Naive thymus-derived CD4-positive, alpha-beta T cell (primary cell): ENCODE measurements around the gene ZP2. TPM values are rescaled to one million over a fixed set of nuclear protein-coding genes. Genes with fewer than 3 reads are reported as not detected.
A peak's percentile ranks its signal among the peaks of the same experiment; 100 is the strongest.
"Not testable (repeated sequence)": the region's sequence is repeated elsewhere in the genome, so short reads cannot be mapped to it uniquely, and the experiment has no call there.

Experiments
- ATAC-seq: fragments of 150-1000 bp; cut with Tn5 transposase; 2 replicates; pipeline ENCODE4 v1.10.0; 2021; ENCODE audit warnings: mild to moderate bottlenecking, moderate library complexity
- CTCF ChIA-PET: fragments of 350-600 bp; sonication (Branson Sonifier 250); formaldehyde crosslinking; loops from one replicate; lab custom pipeline; 2021; ENCODE audit warnings: antibody characterized with exemption; lab: Charles Lee
- POLR2A ChIA-PET: fragments of 350-600 bp; sonication (Branson Sonifier 250); formaldehyde crosslinking; loops from one replicate; lab custom pipeline; 2021; ENCODE audit warnings: antibody characterized with exemption, inconsistent platforms; lab: Charles Lee
- DNase-seq, 9 donors: peaks; one replicate each; pipeline versions ENCODE4 v3.0.0 to v3.0.0-alpha.2; 2020 to 2022; ENCODE audit warnings: mixed read lengths in 1 of 9
- H3K27ac ChIP-seq: one replicate; pipeline ENCODE4 v1.7.0; 2013; ENCODE audit warnings: mild to moderate bottlenecking, low read depth, low read length, moderate library complexity
- H3K27me3 ChIP-seq, 2 donors: one replicate each; pipeline ENCODE4 v1.7.0; 2013; ENCODE audit warnings: low read length in 2 of 2, mild to moderate bottlenecking in 2 of 2, moderate library complexity in 2 of 2; ENCODE audit not compliant: control insufficient read depth in 2 of 2, insufficient read depth in 2 of 2
- H3K36me3 ChIP-seq, 3 experiments: 1 replicate in 2 of 3; 2 replicates in 1 of 3; pipeline ENCODE4 v1.7.0; 2013; ENCODE audit warnings: low read length in 3 of 3, mild to moderate bottlenecking in 3 of 3, moderate library complexity in 1 of 3; ENCODE audit not compliant: insufficient read depth in 3 of 3, control insufficient read depth in 2 of 3
- H3K4me1 ChIP-seq, 2 donors: one replicate each; pipeline ENCODE4 v1.7.0; 2013; ENCODE audit warnings: low read length in 2 of 2, mild to moderate bottlenecking in 2 of 2, moderate library complexity in 1 of 2; ENCODE audit not compliant: control insufficient read depth in 2 of 2, insufficient read depth in 2 of 2
- H3K4me3 ChIP-seq: 2 replicates; pipeline ENCODE4 v1.7.0; 2013; ENCODE audit warnings: mild to moderate bottlenecking, low read length
- H3K9me3 ChIP-seq, 3 experiments: 1 replicate in 2 of 3; 2 replicates in 1 of 3; pipeline ENCODE4 v1.7.0; 2013; ENCODE audit warnings: low read length in 3 of 3; ENCODE audit not compliant: control insufficient read depth in 2 of 3
- H3K27ac Mint-ChIP-seq, 9 donors: one replicate each; pipeline ENCODE4 v1.8.0; 2020 to 2022; ENCODE audit warnings: mixed read lengths in 9 of 9, mild to moderate bottlenecking in 8 of 9, moderate library complexity in 5 of 9, inconsistent platforms in 2 of 9
- H3K27me3 Mint-ChIP-seq, 5 donors: one replicate each; pipeline ENCODE4 v1.8.0; 2021 to 2022; ENCODE audit warnings: mixed read lengths in 5 of 5, mild to moderate bottlenecking in 1 of 5
- H3K36me3 Mint-ChIP-seq, 5 donors: one replicate each; pipeline ENCODE4 v1.8.0; 2020 to 2022; ENCODE audit warnings: mixed read lengths in 5 of 5, mild to moderate bottlenecking in 3 of 5, inconsistent platforms in 1 of 5
- H3K4me1 Mint-ChIP-seq, 7 donors: one replicate each; pipeline ENCODE4 v1.8.0; 2020 to 2022; ENCODE audit warnings: mixed read lengths in 7 of 7, mild to moderate bottlenecking in 3 of 7, inconsistent platforms in 1 of 7
- H3K4me3 Mint-ChIP-seq, 10 donors: one replicate each; pipeline ENCODE4 v1.8.0; 2020 to 2022; ENCODE audit warnings: mild to moderate bottlenecking in 10 of 10, mixed read lengths in 10 of 10, moderate library complexity in 6 of 10, inconsistent platforms in 2 of 10
- H3K9me3 Mint-ChIP-seq, 11 donors: one replicate each; pipeline ENCODE4 v1.8.0; 2020 to 2022; ENCODE audit warnings: mixed read lengths in 11 of 11, mild to moderate bottlenecking in 4 of 11, inconsistent platforms in 1 of 11, moderate library complexity in 1 of 11
- intact Hi-C, 2 donors: fragments of 100-400 bp; cut with micrococcal nuclease; formaldehyde crosslinking; loops; one replicate each; pipeline ENCODE4 v1.15.1; 2023
- polyA plus RNA-seq, 2 donors: library from polyadenylated mRNA; unstranded; fragments of 300-500 nt; fragmentation: Illumina TruSeq; gene quantifications; one replicate each; pipeline ENCODE4 v1.2.3, GENCODE V29; 2021
- total RNA-seq, 6 experiments: library from RNA in 5 of 6; stranded (reverse) in 5 of 6; gene quantifications; 1 replicate in 5 of 6; 2 replicates in 1 of 6; pipeline ENCODE4 v1.2.3 and lab custom pipeline; 2021 to 2026

The ZP2 gene
- total and polyA plus RNA-seq, 7 experiments from 2014 or later: not detected

DNA sequence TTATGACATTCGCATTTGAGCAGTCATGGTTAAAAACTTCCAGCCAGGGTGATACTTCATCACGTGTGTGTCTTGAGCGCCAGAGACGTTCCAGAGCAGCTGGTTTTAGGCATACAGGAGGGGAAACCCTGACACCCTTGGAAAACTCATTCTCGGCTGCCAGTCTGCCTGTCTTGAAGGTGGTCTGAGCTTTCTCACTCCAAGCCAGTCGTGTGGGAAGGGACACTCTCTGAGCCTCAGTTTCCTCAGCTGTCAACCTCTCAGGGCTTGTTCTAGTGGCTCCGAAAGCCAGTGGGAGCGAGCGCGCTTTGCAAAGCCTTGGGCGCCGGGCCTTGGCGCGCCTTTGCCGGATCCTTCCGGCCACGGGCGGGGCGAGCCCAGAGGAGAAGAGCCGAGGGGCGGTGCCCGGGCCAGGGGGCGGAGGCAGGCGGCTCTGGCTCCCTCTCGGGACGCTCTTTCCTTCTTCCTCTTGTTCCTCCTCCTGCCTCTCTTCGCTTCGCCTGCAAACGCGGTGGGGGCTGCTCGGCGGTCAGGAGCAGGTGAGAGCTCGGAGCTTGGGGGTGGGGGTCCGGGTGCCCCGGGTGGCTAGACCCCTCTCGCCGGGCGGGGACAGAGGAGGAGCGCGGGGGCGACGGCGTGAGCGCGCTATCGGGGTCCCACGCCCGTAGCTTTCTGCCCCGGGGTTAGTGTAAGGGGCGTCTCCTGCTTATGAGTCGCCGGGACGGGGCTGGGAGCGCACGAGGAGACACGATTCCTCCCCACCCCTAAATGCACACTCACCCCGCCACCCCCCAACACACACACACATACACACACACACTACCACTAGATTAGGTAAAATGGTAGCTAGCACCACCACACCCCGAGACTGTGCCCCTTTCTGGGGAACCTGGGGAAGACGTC is 52.9 kb downstream of the ZP2 start, which contains the start of gene LDAF1:
Gene LDAF1 (plus strand): TSS at position 467 of the 903 bp plus-strand sequence. CDS start 2,509 bp downstream, outside the sequence.
- H3K27ac Mint-ChIP-seq: peak within 1 kb of the TSS; percentile 60 to 91 (median 71)
- ATAC-seq: peak; percentile 97
- H3K9me3 ChIP-seq: no peaks in the 10 kb centered on the region

DNA sequence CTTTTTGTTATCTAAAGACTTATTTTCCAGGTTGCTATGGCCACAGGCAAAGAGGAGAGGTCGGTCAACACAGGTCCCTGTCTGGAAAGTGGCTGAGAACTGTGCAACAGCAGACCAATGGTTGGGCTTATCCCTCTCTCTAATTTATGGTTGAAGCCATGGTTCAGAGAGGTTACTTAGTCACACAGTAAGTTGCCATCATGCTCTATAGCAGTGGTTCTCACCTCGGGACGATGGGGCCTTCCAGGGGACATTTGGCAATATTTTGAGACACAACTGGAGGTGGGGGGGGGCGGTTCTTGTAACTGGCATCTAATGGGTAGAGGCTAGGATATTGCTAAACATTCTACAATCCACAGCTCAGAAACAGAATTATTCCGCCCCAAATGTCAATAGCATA is 53.7 kb downstream of the ZP2 start:
- H3K27me3 ChIP-seq: no peaks in the 10 kb centered on the region
- POLR2A ChIA-PET: interaction anchor here (0.6 to 2.1 kb wide), 2 partner anchors 11 to 417 kb away, joined by 3 to 13 read pairs; no protein-coding TSS in a partner anchor
- intact Hi-C loops: loop anchor here (1.0 to 10.0 kb wide), 7 partner anchors 121 to 416 kb away; partner anchors contain the start of genes DCUN1D3 (in 2 of the 2), LYRM1 (in 2 of the 2), CRYM (in 1 of the 2) and THUMPD1 (in 1 of the 2)
- H3K9me3 Mint-ChIP-seq: no peaks in the 10 kb centered on the region
- no peaks in the 10 kb centered on the region for H3K9me3 ChIP-seq
- H3K27ac ChIP-seq: peak overlapping the region; percentile 65
- no peaks in the 10 kb centered on the region for H3K27me3 Mint-ChIP-seq
- CTCF ChIA-PET: interaction anchor here (0.6 kb wide), 1 partner anchor 31 kb away, joined by 5 read pairs; no protein-coding TSS in a partner anchor
- peak overlapping the region in 7 of 9 donors; percentile 36 to 84 (median 60) for H3K27ac Mint-ChIP-seq
- no peak overlapping the region for H3K4me3 ChIP-seq
- peak overlapping the region; percentile 51 to 95 (median 93) for H3K4me3 Mint-ChIP-seq
- H3K36me3 ChIP-seq: peaks cover 0 to 5% (median 0%) of the 10 kb centered on the region in 3 experiments
- H3K4me1 Mint-ChIP-seq: peaks cover 10 to 31% (median 28%) of the 10 kb centered on the region in 7 donors
- H3K36me3 Mint-ChIP-seq: peaks cover 0 to 13% (median 0%) of the 10 kb centered on the region in 5 donors
- ATAC-seq: no peak
- peaks cover 9 to 12% of the 10 kb centered on the region in 2 donors for H3K4me1 ChIP-seq
- DNase-seq: no peak

More for the DNA sequence above, 52.9 kb downstream of the ZP2 start, which contains the start of gene LDAF1:
- ChIA-PET CTCF (no interaction called here), POLR2A (interaction anchor here (0.8 to 2.1 kb wide), 2 partner anchors 10 to 351 kb away, joined by 3 to 13 read pairs; no protein-coding TSS in a partner anchor)
- peaks cover 9 to 12% of the 10 kb centered on the region in 2 donors for H3K4me1 ChIP-seq
- peak; percentile 59 to 86 (median 74) for DNase-seq
- peak within 1 kb of the TSS; percentile 65 for H3K27ac ChIP-seq
- Mint-ChIP-seq H3K36me3 (peaks cover 0 to 18% (median 2%) of the 10 kb centered on the region in 5 donors), H3K27me3 (no peaks in the 10 kb centered on the region), H3K9me3 (no peaks in the 10 kb centered on the region), H3K4me1 (peaks cover 10 to 35% (median 30%) of the 10 kb centered on the region in 7 donors), H3K4me3 (peak within 1 kb of the TSS; percentile 88 to 96 (median 94))
- H3K36me3 ChIP-seq: peaks cover 0 to 9% (median 0%) of the 10 kb centered on the region in 3 experiments
- peak within 1 kb of the TSS; percentile 62 for H3K4me3 ChIP-seq
- H3K27me3 ChIP-seq: no peaks in the 10 kb centered on the region
- intact Hi-C loops: loop anchor here (1.0 to 10.0 kb wide), 8 partner anchors 120 to 1032 kb away; partner anchors contain the start of genes DCUN1D3 (in 2 of the 2), LYRM1 (in 2 of the 2), CRYM (in 1 of the 2) and THUMPD1 (in 1 of the 2)

DNA sequence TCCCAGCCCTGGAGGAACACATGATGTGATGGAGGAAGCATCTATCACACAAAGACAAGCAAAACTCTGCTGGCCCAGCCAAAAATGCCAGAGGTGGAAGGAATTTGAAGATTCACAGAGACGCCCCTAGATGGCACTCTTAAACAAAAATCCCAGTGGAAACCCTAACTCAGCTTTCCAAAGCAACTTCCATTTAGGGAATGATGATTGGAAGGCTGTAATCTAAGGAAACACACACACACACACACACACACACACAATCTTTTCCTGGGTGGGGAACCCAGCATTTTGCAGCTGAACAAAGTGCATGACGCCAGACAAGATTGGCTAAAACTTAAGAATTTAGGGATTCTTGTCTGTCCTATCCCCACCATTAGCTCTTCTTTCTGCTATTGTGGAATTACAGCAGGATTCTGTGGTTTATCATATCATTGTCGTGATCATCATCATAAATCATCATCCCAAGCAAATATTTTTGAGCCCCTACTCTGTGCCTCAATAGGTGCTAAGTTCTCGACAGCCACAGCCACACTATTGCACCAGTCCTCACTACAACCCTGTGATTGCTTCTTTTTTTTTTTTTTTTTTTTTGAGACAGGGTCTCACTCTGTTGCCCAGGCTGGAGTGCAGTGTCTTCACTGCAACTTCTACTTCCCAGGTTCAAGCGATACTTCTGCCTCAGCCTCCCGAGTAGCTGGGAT is 54.5 kb downstream of the ZP2 start:
- ChIA-PET CTCF (interaction anchor here (0.5 to 0.9 kb wide), 5 partner anchors 9 to 1726 kb away, joined by 3 to 5 read pairs (median 3); no protein-coding TSS in a partner anchor), POLR2A (interaction anchor here (0.6 kb wide), 1 partner anchor 416 kb away, joined by 3 read pairs; no protein-coding TSS in a partner anchor)
- intact Hi-C loops: loop anchor here (5.0 to 10.0 kb wide), 2 partner anchors 255 to 312 kb away; partner anchors contain the start of genes DCUN1D3 (in 1 of the 2) and LYRM1 (in 1 of the 2)
- Histone ChIP-seq H3K27me3 (no peaks in the 10 kb centered on the region), H3K4me1 (peaks cover 9 to 12% of the 10 kb centered on the region in 2 donors), H3K4me3 (no peak overlapping the region), H3K27ac (no peak overlapping the region), H3K9me3 (no peaks in the 10 kb centered on the region), H3K36me3 (peaks cover 0 to 5% (median 0%) of the 10 kb centered on the region in 3 experiments)
- H3K36me3 Mint-ChIP-seq: peaks cover 0 to 10% (median 0%) of the 10 kb centered on the region in 5 donors
- peaks cover 5 to 31% (median 24%) of the 10 kb centered on the region in 7 donors for H3K4me1 Mint-ChIP-seq
- ATAC-seq (no peak), DNase-seq (no peak)
- H3K27me3 Mint-ChIP-seq: no peaks in the 10 kb centered on the region
- H3K4me3 Mint-ChIP-seq: peak overlapping the region in 7 of 10 donors; percentile 25 to 95 (median 53)
- H3K27ac Mint-ChIP-seq: peak overlapping the region in 1 of 9 donors; percentile 62
- no peaks in the 10 kb centered on the region for H3K9me3 Mint-ChIP-seq

DNA sequence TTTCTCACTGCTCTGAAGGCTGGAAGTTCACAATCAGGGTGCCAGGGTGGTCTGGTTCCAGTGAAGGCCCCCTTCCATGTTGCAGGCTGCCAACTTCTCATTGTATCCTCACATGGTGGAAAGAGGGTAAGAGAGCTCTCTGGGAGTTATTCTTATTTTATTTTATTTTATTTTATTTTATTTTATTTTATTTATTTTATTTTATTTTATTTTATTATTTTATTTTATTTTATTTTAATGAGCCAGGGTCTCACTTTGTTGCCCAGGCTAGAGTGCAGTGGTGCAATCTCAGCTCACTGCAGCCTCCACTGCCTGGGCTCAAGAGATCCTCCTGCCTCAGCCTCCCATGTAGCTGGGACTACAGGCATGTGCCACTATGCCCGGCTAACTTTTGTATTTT is 55.4 kb downstream of the ZP2 start:
- POLR2A ChIA-PET, H3K9me3 ChIP-seq, H3K27ac Mint-ChIP-seq, ATAC-seq, CTCF ChIA-PET, H3K36me3 ChIP-seq, H3K9me3 Mint-ChIP-seq, H3K4me3 ChIP-seq, H3K27me3 ChIP-seq, H3K27ac ChIP-seq, H3K36me3 Mint-ChIP-seq, H3K4me3 Mint-ChIP-seq, DNase-seq, H3K27me3 Mint-ChIP-seq: not testable (repeated sequence)
- intact Hi-C loops: loop anchor here (5.0 to 10.0 kb wide), 2 partner anchors 254 to 311 kb away; partner anchors contain the start of genes DCUN1D3 (in 1 of the 2) and LYRM1 (in 1 of the 2)
- H3K4me1 Mint-ChIP-seq: peaks cover 5 to 31% (median 21%) of the 10 kb centered on the region in 7 donors
- H3K4me1 ChIP-seq: peaks cover 9 to 12% of the 10 kb centered on the region in 2 donors

DNA sequence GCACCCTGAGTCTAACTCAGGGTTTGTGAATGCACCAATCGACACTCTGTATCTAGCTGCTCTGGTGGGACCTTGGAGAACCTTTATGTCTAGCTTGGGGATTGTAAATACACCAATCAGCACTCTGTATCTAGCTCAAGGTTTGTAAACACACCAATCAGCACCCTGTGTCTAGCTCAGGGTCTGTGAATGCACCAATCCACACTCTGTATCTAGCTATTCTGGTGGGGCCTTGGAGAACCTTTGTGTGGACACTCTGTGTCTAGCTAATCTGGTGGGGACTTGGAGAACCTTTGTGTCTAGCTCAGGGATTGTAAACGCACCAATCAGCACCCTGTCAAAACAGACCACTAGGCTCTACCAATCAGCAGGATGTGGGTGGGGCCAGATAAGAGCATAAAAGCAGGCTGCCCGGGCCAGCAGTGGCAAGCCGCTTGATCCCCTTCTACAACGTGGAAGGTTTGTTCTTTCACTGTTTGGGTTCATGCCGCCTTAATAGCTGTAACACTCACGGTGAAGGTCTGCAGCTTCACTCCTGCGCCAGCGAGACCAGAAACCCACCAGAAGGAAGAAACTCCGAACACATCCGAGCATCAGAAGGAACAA is 58.1 kb downstream of the ZP2 start:
- not testable (repeated sequence) for H3K27ac ChIP-seq
- intact Hi-C loops: loop anchor here in 1 of 2 donors (10.0 kb wide), 1 partner anchor 308 kb away; no protein-coding TSS in a partner anchor

More for the DNA sequence above, 58.1 kb downstream of the ZP2 start:
- H3K27me3 ChIP-seq, H3K4me3 ChIP-seq, H3K4me1 ChIP-seq, H3K9me3 ChIP-seq, ATAC-seq, H3K36me3 ChIP-seq, H3K4me1 Mint-ChIP-seq, H3K36me3 Mint-ChIP-seq, DNase-seq, POLR2A ChIA-PET, H3K9me3 Mint-ChIP-seq, H3K4me3 Mint-ChIP-seq, H3K27ac Mint-ChIP-seq: not testable (repeated sequence)
- CTCF ChIA-PET: interaction anchor here (1.2 kb wide), 1 partner anchor 24 kb away, joined by 3 read pairs; no protein-coding TSS in a partner anchor
- H3K27me3 Mint-ChIP-seq: peaks cover 4 to 15% (median 10%) of the 10 kb centered on the region in 5 donors
